Common myeloid progenitor, CD34-positive (primary cell): ENCODE data around the gene ANKRD13D.

Experiments used
- CTCF ChIA-PET: fragments of 350-600 bp; sonication (Branson Sonifier 250); formaldehyde crosslinking; loops from one replicate; lab custom pipeline; 2021; ENCODE audit warnings: antibody characterized with exemption; lab: Charles Lee
- POLR2A ChIA-PET: fragments of 350-600 bp; sonication (Branson Sonifier 250); formaldehyde crosslinking; loops from one replicate; lab custom pipeline; 2021; ENCODE audit warnings: antibody characterized with exemption; lab: Charles Lee
- DNase-seq, 3 donors: peaks; one replicate each; pipeline versions ENCODE4 v3.0.0 to v3.0.0-alpha.2; 2013
- H3K27ac ChIP-seq, 2 experiments: 1 replicate in 1 of 2; 2 replicates in 1 of 2; pipeline ENCODE4 v1.7.0; 2013; ENCODE audit warnings: inconsistent platforms in 2 of 2, low read length in 2 of 2, mild to moderate bottlenecking in 2 of 2, low read depth in 1 of 2, moderate library complexity in 1 of 2; ENCODE audit not compliant: severe bottlenecking in 2 of 2, insufficient read depth in 1 of 2, poor library complexity in 1 of 2
- H3K27me3 ChIP-seq, 5 experiments: replicated peaks in 2 of 5; 1 replicate in 3 of 5; 2 replicates in 2 of 5; pipeline versions ENCODE4 v1.6.1 to v1.7.0; 2013; ENCODE audit warnings: low read length in 4 of 5, mild to moderate bottlenecking in 2 of 5, moderate library complexity in 2 of 5, inconsistent platforms in 1 of 5; ENCODE audit not compliant: insufficient read depth in 5 of 5, control insufficient read depth in 4 of 5
- H3K36me3 ChIP-seq, 4 experiments: 1 replicate in 2 of 4; 2 replicates in 2 of 4; pipeline versions ENCODE4 v1.6.1 to v1.7.0; 2013; ENCODE audit warnings: low read length in 3 of 4, control low read depth in 1 of 4, mild to moderate bottlenecking in 1 of 4; ENCODE audit not compliant: control insufficient read depth in 4 of 4, insufficient read depth in 4 of 4
- H3K4me1 ChIP-seq, 4 experiments: 1 replicate in 3 of 4; 2 replicates in 1 of 4; pipeline versions ENCODE4 v1.6.1 to v1.7.1; 2013; ENCODE audit warnings: low read length in 3 of 4, mild to moderate bottlenecking in 3 of 4, control low read depth in 1 of 4, inconsistent platforms in 1 of 4, moderate library complexity in 1 of 4; ENCODE audit not compliant: control insufficient read depth in 4 of 4, insufficient read depth in 4 of 4; ENCODE audit errors: control extremely low read depth in 1 of 4
- H3K4me3 ChIP-seq, 7 experiments: 1 replicate in 4 of 7; 2 replicates in 3 of 7; pipeline versions ENCODE4 v1.5.1 to v1.7.0; 2013; ENCODE audit warnings: mild to moderate bottlenecking in 7 of 7, low read length in 6 of 7, moderate library complexity in 6 of 7, inconsistent platforms in 2 of 7, low read depth in 2 of 7, control low read depth in 1 of 7; ENCODE audit not compliant: insufficient read depth in 4 of 7, control insufficient read depth in 1 of 7; ENCODE audit errors: extremely low read depth in 1 of 7
- H3K9me3 ChIP-seq, 5 experiments: 1 replicate in 4 of 5; 2 replicates in 1 of 5; pipeline versions ENCODE4 v1.6.1 to v1.7.1; 2013; ENCODE audit warnings: low read length in 4 of 5, mild to moderate bottlenecking in 2 of 5, inconsistent platforms in 1 of 5, low read depth in 1 of 5, moderate library complexity in 1 of 5; ENCODE audit not compliant: control insufficient read depth in 4 of 5, insufficient read depth in 2 of 5; ENCODE audit errors: control extremely low read depth in 1 of 5
- WGBS: methylation state at CpG from one replicate; pipeline ENCODE4 v1.1.5; 2013; ENCODE audit not compliant: insufficient coverage; 5-methylcytosine and 5-hydroxymethylcytosine counted together

The ANKRD13D gene

DNA sequence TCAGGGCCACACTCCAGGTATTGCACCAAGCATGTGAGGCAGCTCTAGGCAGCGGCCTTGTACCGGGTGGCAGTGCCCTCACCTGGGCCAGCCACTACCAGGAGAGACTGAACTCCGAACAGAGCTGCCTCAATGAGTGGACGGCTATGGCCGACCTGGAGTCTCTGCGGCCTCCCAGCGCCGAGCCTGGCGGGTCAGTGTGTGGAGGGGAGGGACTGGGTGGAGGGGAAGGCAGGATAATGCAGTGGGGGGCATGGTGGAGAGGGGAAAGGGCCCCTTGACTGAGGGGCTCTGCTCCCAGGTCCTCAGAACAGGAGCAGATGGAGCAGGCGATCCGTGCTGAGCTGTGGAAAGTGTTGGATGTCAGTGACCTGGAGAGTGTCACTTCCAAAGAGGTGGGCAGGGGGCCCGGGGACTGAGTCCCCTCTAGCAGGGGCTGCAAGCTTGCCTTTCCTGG lies 18.5 kb downstream of the ANKRD13D start:
- H3K9me3 ChIP-seq = no peaks in the 10 kb centered on the region

GRCh38 chr11:67308031-67308866 lies 19.1 kb downstream of the ANKRD13D start:
- H3K27me3 ChIP-seq = no peaks in the 10 kb centered on the region
- H3K27ac ChIP-seq = no peak overlapping the region
- ChIA-PET POLR2A (no interaction called here), CTCF (interaction anchor here (1.2 to 1.8 kb wide), 3 partner anchors 9 to 44 kb away, joined by 3 to 7 read pairs (median 5); partner anchors contain the start of gene ANKRD13D)
- no peak overlapping the region for H3K4me3 ChIP-seq
- peaks cover 0 to 53% (median 27%) of the 10 kb centered on the region in 4 experiments for H3K36me3 ChIP-seq
- H3K4me1 ChIP-seq = peaks cover 5 to 32% (median 22%) of the 10 kb centered on the region in 4 experiments
- no peaks in the 10 kb centered on the region for H3K9me3 ChIP-seq
- no peak for DNase-seq
- WGBS = 97% methylated on average over 14 of the region's 20 CpGs

More for the DNA sequence above, 18.5 kb downstream of the ANKRD13D start:
- over 99% methylated on average over 12 of the region's 12 CpGs for WGBS
- no peak for DNase-seq
- Histone ChIP-seq H3K27me3 (no peaks in the 10 kb centered on the region), H3K4me3 (no peak overlapping the region), H3K4me1 (peaks cover 2 to 32% (median 21%) of the 10 kb centered on the region in 4 experiments), H3K27ac (no peak overlapping the region), H3K36me3 (peaks cover 0 to 56% (median 27%) of the 10 kb centered on the region in 4 experiments)
- ChIA-PET CTCF (interaction anchor here (1.2 to 3.7 kb wide), 4 partner anchors 8 to 44 kb away, joined by 3 to 23 read pairs (median 6); partner anchors contain the start of gene ANKRD13D), POLR2A (no interaction called here)

GRCh38 chr11:67309166-67309565 lies 20.1 kb downstream of the ANKRD13D start:
- Histone ChIP-seq H3K4me1 (peaks cover 5 to 24% (median 16%) of the 10 kb centered on the region in 4 experiments), H3K4me3 (no peak overlapping the region), H3K9me3 (no peaks in the 10 kb centered on the region), H3K36me3 (peaks cover 0 to 53% (median 27%) of the 10 kb centered on the region in 4 experiments), H3K27me3 (no peaks in the 10 kb centered on the region), H3K27ac (no peak overlapping the region)
- no peak for DNase-seq
- WGBS = 97% methylated on average over 9 of the region's 11 CpGs
- CTCF ChIA-PET = interaction anchor here (0.9 to 1.8 kb wide), 3 partner anchors 8 to 45 kb away, joined by 4 to 7 read pairs (median 5); no protein-coding TSS in a partner anchor
- POLR2A ChIA-PET = no interaction called here

DNA sequence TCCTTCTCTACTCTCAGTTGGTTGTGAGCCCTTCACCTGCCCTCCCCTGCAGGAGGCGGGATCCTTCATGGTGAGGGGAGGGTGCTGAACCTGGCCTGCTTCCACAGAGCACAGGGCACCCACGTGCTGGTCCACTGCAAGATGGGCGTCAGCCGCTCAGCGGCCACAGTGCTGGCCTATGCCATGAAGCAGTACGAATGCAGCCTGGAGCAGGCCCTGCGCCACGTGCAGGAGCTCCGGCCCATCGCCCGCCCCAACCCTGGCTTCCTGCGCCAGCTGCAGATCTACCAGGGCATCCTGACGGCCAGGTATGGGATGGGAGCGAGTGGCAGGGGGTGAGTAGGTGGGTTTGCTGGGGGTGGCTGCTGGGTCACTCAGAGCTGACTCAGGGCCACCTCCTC lies 20.6 kb downstream of the ANKRD13D start:
- no peaks in the 10 kb centered on the region for H3K9me3 ChIP-seq
- DNase-seq = no peak
- peaks cover 0 to 53% (median 27%) of the 10 kb centered on the region in 4 experiments for H3K36me3 ChIP-seq
- H3K4me1 ChIP-seq = peaks cover 5 to 19% (median 11%) of the 10 kb centered on the region in 4 experiments
- 97% methylated on average over 13 of the region's 14 CpGs for WGBS
- H3K27ac ChIP-seq = no peak overlapping the region
- POLR2A ChIA-PET = interaction anchor here (0.7 kb wide), 1 partner anchor 21 kb away, joined by 3 read pairs; the partner anchor contains the start of gene ANKRD13D
- no peaks in the 10 kb centered on the region for H3K27me3 ChIP-seq
- H3K4me3 ChIP-seq = no peak overlapping the region
- CTCF ChIA-PET = interaction anchor here (0.9 to 1.9 kb wide), 4 partner anchors 8 to 42 kb away, joined by 4 to 5 read pairs (median 4); no protein-coding TSS in a partner anchor

- ChIA-PET POLR2A (interaction anchor here (0.7 kb wide), 1 partner anchor 21 kb away, joined by 3 read pairs; the partner anchor contains the start of gene ANKRD13D), CTCF (interaction anchor here (1.2 to 1.9 kb wide), 7 partner anchors 9 to 58 kb away, joined by 3 to 5 read pairs (median 4); no protein-coding TSS in a partner anchor)
- Histone ChIP-seq H3K4me1 (peaks cover 5 to 17% (median 11%) of the 10 kb centered on the region in 4 experiments), H3K9me3 (no peaks in the 10 kb centered on the region), H3K27ac (no peak overlapping the region), H3K36me3 (peaks cover 0 to 53% (median 27%) of the 10 kb centered on the region in 4 experiments), H3K27me3 (no peaks in the 10 kb centered on the region), H3K4me3 (no peak overlapping the region)
- DNase-seq = no peak
- WGBS = 94% methylated on average over 19 of the region's 19 CpGs
Measured at GRCh38 chr11:67310246-67311050, 21.3 kb downstream of the ANKRD13D start.

- no peak overlapping the region for H3K27ac ChIP-seq
- H3K9me3 ChIP-seq = no peaks in the 10 kb centered on the region
- H3K27me3 ChIP-seq = no peaks in the 10 kb centered on the region
- H3K4me1 ChIP-seq = peaks cover 5 to 17% (median 11%) of the 10 kb centered on the region in 4 experiments
- ChIA-PET POLR2A (no interaction called here), CTCF (interaction anchor here (1.2 to 4.1 kb wide), 7 partner anchors 9 to 58 kb away, joined by 3 to 20 read pairs (median 4); partner anchors contain the start of gene SSH3)
- no peak for DNase-seq
- H3K4me3 ChIP-seq = no peak overlapping the region
- 93% methylated on average over 15 of the region's 18 CpGs for WGBS
- peaks cover 0 to 53% (median 27%) of the 10 kb centered on the region in 4 experiments for H3K36me3 ChIP-seq
Measured at GRCh38 chr11:67311051-67311555, 22.0 kb downstream of the ANKRD13D start.
